Esophagus squamous epithelium (tissue), 4 donors: Measurements from ENCODE around the gene ATG14.

Source experiments
- CTCF ChIP-seq, 6 experiments: fragments of 450-650 bp in 4 of 6; fragments of 200-600 bp in 2 of 6; sonication (generic) in 2 of 6; IDR thresholded peaks; one replicate each; pipeline ENCODE4 v1.5.1; 2016 to 2019; ENCODE audit warnings: antibody characterized with exemption in 6 of 6, mild to moderate bottlenecking in 4 of 6, moderate library complexity in 4 of 6
- POLR2A ChIP-seq, 4 donors: fragments of 450-650 bp; IDR thresholded peaks; one replicate each; pipeline ENCODE4 v1.6.1; 2017; ENCODE audit warnings: antibody characterized with exemption in 4 of 4, mild to moderate bottlenecking in 4 of 4, moderate library complexity in 3 of 4

GRCh38 chr14:55450539-55450938 lies 38.9 kb upstream of the ATG14 start:
- TF ChIP-seq CTCF (IDR thresholded peaks at IDR 0.05) (no peak), POLR2A (IDR thresholded peaks at IDR 0.05) (no peak)
